NCI-H1105 (cell line): ENCODE measurements around the gene NUDT2.
A peak's percentile ranks its signal among the peaks of the same experiment; 100 is the strongest.
"Not testable (repeated sequence)": the region's sequence is repeated elsewhere in the genome, so short reads cannot be mapped to it uniquely, and the experiment has no call there.

Experiments used
- DNase-seq: peaks from one replicate; lab custom pipeline; 2025; lab: John Stamatoyannopoulos, UW

Gene NUDT2

GRCh38 chr9:34328987-34329832 is at the start of gene NUDT2, which contains the start of gene KIF24:
Gene NUDT2 (plus strand): TSS chr9:34329569. CDS start chr9:34339040, 9,471 bp downstream.
Gene KIF24 (minus strand): TSS chr9:34329268. CDS start chr9:34311346, 17,922 bp downstream.
- DNase-seq: peak; percentile 99

- DNase-seq: no peak
These were observed 47.3 kb upstream of the NUDT2 start for GRCh38 chr9:34282096-34282495.

GRCh38 chr9:34289159-34289558 is 40.2 kb upstream of the NUDT2 start:
- no peak for DNase-seq

GRCh38 chr9:34291023-34291422 is 38.3 kb upstream of the NUDT2 start:
- no peak for DNase-seq

GRCh38 chr9:34291423-34291822 is 37.9 kb upstream of the NUDT2 start:
- no peak for DNase-seq

- no peak for DNase-seq
These were observed 36.8 kb upstream of the NUDT2 start for GRCh38 chr9:34292552-34292951.

- not testable (repeated sequence) for DNase-seq
These were observed 28.3 kb upstream of the NUDT2 start for GRCh38 chr9:34301064-34301463.

GRCh38 chr9:34308316-34308715 is 21.1 kb upstream of the NUDT2 start:
- not testable (repeated sequence) for DNase-seq

GRCh38 chr9:34310215-34310614 is 19.2 kb upstream of the NUDT2 start:
- no peak for DNase-seq

GRCh38 chr9:34311499-34312185 is 17.7 kb upstream of the NUDT2 start:
- DNase-seq: no peak

- no peak for DNase-seq
These were observed 11.9 kb upstream of the NUDT2 start for GRCh38 chr9:34317436-34317835.

- no peak for DNase-seq
These were observed 11.1 kb upstream of the NUDT2 start for GRCh38 chr9:34318163-34318790.

GRCh38 chr9:34321451-34321850 is 7.9 kb upstream of the NUDT2 start:
- no peak for DNase-seq

- DNase-seq: no peak
These were observed 6.3 kb upstream of the NUDT2 start for GRCh38 chr9:34322899-34323591.

- no peak for DNase-seq
These were observed 2.7 kb upstream of the NUDT2 start for GRCh38 chr9:34326690-34327089.

GRCh38 chr9:34328500-34328986 is 826 bp upstream of the NUDT2 start:
- DNase-seq: no peak

- no peak for DNase-seq
These were observed 1.8 kb downstream of the NUDT2 start for GRCh38 chr9:34331196-34331595.

- no peak for DNase-seq
These were observed 3.0 kb downstream of the NUDT2 start for GRCh38 chr9:34332076-34332964.

GRCh38 chr9:34333836-34334235 is 4.5 kb downstream of the NUDT2 start:
- DNase-seq: no peak

- no peak for DNase-seq
These were observed 5.0 kb downstream of the NUDT2 start for GRCh38 chr9:34334337-34334824.

- no peak for DNase-seq
These were observed 5.5 kb downstream of the NUDT2 start for GRCh38 chr9:34334916-34335315.
